Neural crest cell (in vitro differentiated cells): ENCODE measurements around the gene SLC25A1. TPM values are rescaled to one million over a fixed set of nuclear protein-coding genes. Genes with fewer than 3 reads are reported as not detected.

Source experiments
- DNase-seq: peaks from one replicate; pipeline ENCODE4 v3.0.0; 2021; ENCODE audit warnings: low read depth, mixed read lengths, low spot score
- H3K27ac Mint-ChIP-seq: one replicate; pipeline ENCODE4 v1.8.0; 2021; ENCODE audit warnings: mild to moderate bottlenecking, mixed read lengths; ENCODE audit not compliant: unreplicated experiment
- H3K27me3 Mint-ChIP-seq: 2 replicates; pipeline ENCODE4 v1.8.0; 2021; ENCODE audit warnings: low read depth, mild to moderate bottlenecking, mixed read lengths
- H3K36me3 Mint-ChIP-seq: 2 replicates; pipeline ENCODE4 v1.8.0; 2021; ENCODE audit warnings: low read depth, mild to moderate bottlenecking, mixed read lengths
- H3K4me1 Mint-ChIP-seq: 2 replicates; pipeline ENCODE4 v1.8.0; 2021; ENCODE audit warnings: mixed read lengths
- H3K4me3 Mint-ChIP-seq: one replicate; pipeline ENCODE4 v1.8.0; 2021; ENCODE audit warnings: mild to moderate bottlenecking, mixed read lengths
- H3K9me3 Mint-ChIP-seq: 2 replicates; pipeline ENCODE4 v1.8.0; 2021; ENCODE audit warnings: mixed read lengths
- total RNA-seq: library from RNA; stranded (reverse); gene quantifications from 2 replicates; pipeline ENCODE4 v1.2.1, GENCODE V29; 2021
- TF ChIP-seq, protein P1 (sequence below): fragments of 200-600 bp; sonication (generic); conservative IDR thresholded peaks from 2 replicates; pipeline ENCODE4 v1.5.0; 2021; ENCODE audit warnings: antibody characterized with exemption, mild to moderate bottlenecking

The SLC25A1 gene
- total RNA-seq, 1 donor from 2014 or later: 173 TPM

DNA sequence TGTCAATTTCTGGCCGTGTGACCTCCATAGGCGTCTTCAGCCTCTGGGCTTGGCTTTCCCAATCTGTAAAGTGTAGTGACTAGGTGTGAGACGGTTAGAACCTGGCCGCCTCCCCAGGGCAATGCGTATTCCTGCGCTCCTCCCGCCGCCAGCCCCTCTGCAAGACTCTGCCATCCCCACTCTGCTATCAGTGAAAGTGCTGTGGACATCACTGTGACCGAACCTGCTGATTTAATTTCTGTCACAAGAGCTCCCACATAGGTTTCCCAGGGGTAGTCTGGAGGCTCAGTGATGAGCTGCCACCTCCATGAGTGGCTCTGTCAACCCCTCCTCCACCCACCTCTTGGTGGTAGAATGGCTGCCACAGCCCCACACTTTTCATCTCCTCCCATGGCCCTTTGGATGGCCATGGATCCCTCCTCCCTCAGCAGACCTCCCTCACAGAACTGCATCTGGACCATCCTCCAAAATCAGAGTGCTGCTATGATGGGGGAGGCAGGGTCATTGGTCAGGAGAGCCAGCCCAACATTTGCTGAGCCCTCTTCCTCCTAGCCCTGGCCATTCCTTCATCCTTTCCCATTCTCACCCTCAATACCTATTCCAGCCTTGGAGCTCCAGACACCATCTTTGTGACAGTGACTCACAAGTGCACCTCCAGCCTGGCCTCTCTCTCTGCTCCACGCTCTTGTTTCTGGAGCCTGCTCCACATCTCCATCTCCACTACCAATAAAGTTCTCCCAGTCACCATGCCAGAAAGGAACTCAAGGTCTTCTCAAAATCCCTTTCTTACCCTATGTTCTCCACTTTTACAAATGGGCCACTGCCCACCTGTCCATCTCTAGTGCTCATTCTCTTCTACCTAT is 27.0 kb downstream of the SLC25A1 start:
- Mint-ChIP-seq H3K4me1 (no peaks in the 10 kb centered on the region), H3K36me3 (peaks cover 6% of the 10 kb centered on the region), H3K4me3 (no peak overlapping the region), H3K27me3 (peaks cover 83% of the 10 kb centered on the region), H3K27ac (no peak overlapping the region), H3K9me3 (no peaks in the 10 kb centered on the region)
- TF ChIP-seq, protein P1, sequence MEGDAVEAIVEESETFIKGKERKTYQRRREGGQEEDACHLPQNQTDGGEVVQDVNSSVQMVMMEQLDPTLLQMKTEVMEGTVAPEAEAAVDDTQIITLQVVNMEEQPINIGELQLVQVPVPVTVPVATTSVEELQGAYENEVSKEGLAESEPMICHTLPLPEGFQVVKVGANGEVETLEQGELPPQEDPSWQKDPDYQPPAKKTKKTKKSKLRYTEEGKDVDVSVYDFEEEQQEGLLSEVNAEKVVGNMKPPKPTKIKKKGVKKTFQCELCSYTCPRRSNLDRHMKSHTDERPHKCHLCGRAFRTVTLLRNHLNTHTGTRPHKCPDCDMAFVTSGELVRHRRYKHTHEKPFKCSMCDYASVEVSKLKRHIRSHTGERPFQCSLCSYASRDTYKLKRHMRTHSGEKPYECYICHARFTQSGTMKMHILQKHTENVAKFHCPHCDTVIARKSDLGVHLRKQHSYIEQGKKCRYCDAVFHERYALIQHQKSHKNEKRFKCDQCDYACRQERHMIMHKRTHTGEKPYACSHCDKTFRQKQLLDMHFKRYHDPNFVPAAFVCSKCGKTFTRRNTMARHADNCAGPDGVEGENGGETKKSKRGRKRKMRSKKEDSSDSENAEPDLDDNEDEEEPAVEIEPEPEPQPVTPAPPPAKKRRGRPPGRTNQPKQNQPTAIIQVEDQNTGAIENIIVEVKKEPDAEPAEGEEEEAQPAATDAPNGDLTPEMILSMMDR: no peak
- no peak for DNase-seq

- H3K27me3 Mint-ChIP-seq: peaks cover 85% of the 10 kb centered on the region
- no peak for DNase-seq
These were observed 27.8 kb downstream of the SLC25A1 start for GRCh38 chr22:19150482-19151328.

DNA sequence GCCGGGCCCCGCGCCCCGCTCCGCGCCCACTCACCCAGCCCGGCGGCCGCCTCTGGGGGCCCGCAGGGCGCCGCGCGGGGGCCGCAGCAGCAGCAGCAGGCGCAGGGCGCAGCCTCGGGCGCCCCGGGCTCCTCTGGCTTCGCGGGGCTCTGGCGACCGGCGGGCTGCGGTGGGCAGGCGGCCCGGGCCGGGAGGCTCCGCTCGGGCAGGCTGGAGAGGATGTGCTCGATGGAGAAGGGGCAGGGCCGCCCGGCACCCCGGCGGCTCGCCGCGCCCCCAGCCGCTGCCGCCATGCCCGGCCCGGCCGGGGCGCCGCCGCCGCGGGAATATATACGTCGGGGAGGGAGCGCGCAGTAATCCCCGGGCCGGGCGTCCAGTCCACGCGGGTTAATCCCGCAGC is 28.5 kb downstream of the SLC25A1 start, which contains the start of gene GSC2:
TSS of gene GSC2 (minus strand) at position 302 of the 400 bp plus-strand sequence. CDS start at position 293, 9 bp downstream.
- H3K27ac Mint-ChIP-seq: no peak within 1 kb of the TSS
- no peaks in the 10 kb centered on the region for H3K9me3 Mint-ChIP-seq
- TF ChIP-seq, protein P1: no peak
- no peak for DNase-seq
- H3K4me3 Mint-ChIP-seq: no peak within 1 kb of the TSS
- H3K4me1 Mint-ChIP-seq: no peaks in the 10 kb centered on the region
- peaks cover 78% of the 10 kb centered on the region for H3K27me3 Mint-ChIP-seq
- peaks cover 6% of the 10 kb centered on the region for H3K36me3 Mint-ChIP-seq

More at GRCh38 chr22:19150482-19151328, 27.8 kb downstream of the SLC25A1 start:
- no peaks in the 10 kb centered on the region for H3K9me3 Mint-ChIP-seq
- H3K4me1 Mint-ChIP-seq: no peaks in the 10 kb centered on the region
- H3K27ac Mint-ChIP-seq: no peak overlapping the region
- TF ChIP-seq, protein P1: no peak
- peaks cover 6% of the 10 kb centered on the region for H3K36me3 Mint-ChIP-seq
- H3K4me3 Mint-ChIP-seq: no peak overlapping the region

GRCh38 chr22:19149047-19149883 is 29.3 kb downstream of the SLC25A1 start:
- no peak for DNase-seq
- Mint-ChIP-seq H3K4me3 (no peak overlapping the region), H3K27ac (no peak overlapping the region), H3K27me3 (peaks cover 77% of the 10 kb centered on the region), H3K4me1 (peaks cover 6% of the 10 kb centered on the region), H3K9me3 (peaks cover 3% of the 10 kb centered on the region), H3K36me3 (peaks cover 6% of the 10 kb centered on the region)
- TF ChIP-seq, protein P1: no peak
